HEK293 (cell line): ENCODE measurements around the gene MUC2.

Experiments
- MYNN ChIP-seq: fragments of 450-650 bp; formaldehyde crosslinking; IDR thresholded peaks from 2 replicates; pipeline ENCODE4 v1.5.1; 2016; ENCODE audit warnings: missing biosample characterization, missing genetic modification characterization, borderline replicate concordance
- OSR2 ChIP-seq: fragments of 450-650 bp; formaldehyde crosslinking; IDR thresholded peaks from 2 replicates; pipeline ENCODE4 v1.5.1; 2016; ENCODE audit warnings: missing biosample characterization, missing genetic modification characterization
- YY1 ChIP-seq: fragments of 450-650 bp; formaldehyde crosslinking; IDR thresholded peaks from 2 replicates; pipeline ENCODE4 v1.5.1; 2018; ENCODE audit warnings: missing biosample characterization, missing genetic modification characterization
- ZFP37 ChIP-seq: fragments of 450-650 bp; formaldehyde crosslinking; IDR thresholded peaks from 2 replicates; pipeline ENCODE4 v1.5.1; 2016; ENCODE audit warnings: missing biosample characterization, missing genetic modification characterization
- ZIC2 ChIP-seq: fragments of 450-650 bp; formaldehyde crosslinking; IDR thresholded peaks from 2 replicates; pipeline ENCODE4 v1.5.1; 2016; ENCODE audit warnings: missing biosample characterization, missing genetic modification characterization
- ZNF2 ChIP-seq: fragments of 450-650 bp; formaldehyde crosslinking; IDR thresholded peaks from 2 replicates; pipeline ENCODE4 v1.5.1; 2016; ENCODE audit warnings: missing biosample characterization, missing genetic modification characterization
- ZNF23 ChIP-seq: fragments of 450-650 bp; formaldehyde crosslinking; IDR thresholded peaks from 2 replicates; pipeline ENCODE4 v1.5.1; 2016; ENCODE audit warnings: missing biosample characterization, missing genetic modification characterization, borderline replicate concordance
- ZNF302 ChIP-seq: fragments of 450-650 bp; formaldehyde crosslinking; IDR thresholded peaks from 2 replicates; pipeline ENCODE4 v1.5.1; 2016; ENCODE audit warnings: missing biosample characterization, missing genetic modification characterization, low read depth
- ZNF544 ChIP-seq: fragments of 450-650 bp; formaldehyde crosslinking; IDR thresholded peaks from 2 replicates; pipeline ENCODE4 v1.5.0; 2017; ENCODE audit warnings: missing biosample characterization, missing genetic modification characterization
- ZNF549 ChIP-seq: fragments of 450-650 bp; IDR thresholded peaks from 2 replicates; pipeline ENCODE4 v1.5.1; 2018; ENCODE audit warnings: missing biosample characterization, missing genetic modification characterization, mild to moderate bottlenecking, inconsistent platforms, moderate library complexity
- TF ChIP-seq, protein P1 (sequence below): fragments of 450-650 bp; formaldehyde crosslinking; IDR thresholded peaks from 2 replicates; pipeline ENCODE4 v1.5.1; 2016; ENCODE audit warnings: missing biosample characterization, missing genetic modification characterization
- TF ChIP-seq, protein P2 (sequence below): fragments of 450-650 bp; formaldehyde crosslinking; IDR thresholded peaks from 2 replicates; pipeline ENCODE4 v1.5.1; 2016; ENCODE audit warnings: missing biosample characterization, missing genetic modification characterization
- TF ChIP-seq, protein P3 (sequence below): fragments of 450-650 bp; formaldehyde crosslinking; IDR thresholded peaks from 2 replicates; pipeline ENCODE4 v1.5.1; 2016; ENCODE audit warnings: missing biosample characterization, missing genetic modification characterization

DNA sequence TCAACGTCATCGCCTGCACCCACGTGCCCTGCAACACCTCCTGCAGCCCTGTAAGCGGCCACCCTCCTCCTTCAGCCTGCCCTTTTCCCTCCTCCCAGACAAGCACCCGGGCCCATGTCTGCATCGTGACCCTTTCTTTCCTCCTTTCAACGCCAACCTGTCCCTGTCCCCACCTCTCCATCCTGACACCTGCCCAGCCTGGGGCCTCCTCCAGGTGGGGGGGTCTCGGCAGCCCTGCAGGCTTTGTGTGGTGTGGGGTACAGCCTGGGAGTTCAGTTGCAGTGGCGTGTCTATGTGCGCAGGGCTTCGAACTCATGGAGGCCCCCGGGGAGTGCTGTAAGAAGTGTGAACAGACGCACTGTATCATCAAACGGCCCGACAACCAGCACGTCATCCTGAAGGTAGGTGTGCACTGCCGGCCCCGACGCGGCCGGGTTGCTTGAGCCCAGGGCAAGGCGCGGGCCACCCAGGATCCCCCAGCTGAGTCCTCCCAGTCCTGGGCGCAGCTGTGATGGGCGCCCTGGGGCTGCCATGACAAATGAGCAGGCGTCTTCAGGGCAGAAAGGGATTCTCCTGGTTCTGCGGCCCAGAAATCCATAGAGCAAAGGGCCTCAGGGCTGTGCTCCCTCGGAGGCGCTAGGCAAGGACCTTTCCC is 33.7 kb downstream of the MUC2 start:
- TF ChIP-seq ZNF23 (tag by site-specific recombination): no peak
- TF ChIP-seq ZFP37 (tag by site-specific recombination): no peak
- no peak for TF ChIP-seq MYNN (tag by site-specific recombination)
- TF ChIP-seq, protein P1, sequence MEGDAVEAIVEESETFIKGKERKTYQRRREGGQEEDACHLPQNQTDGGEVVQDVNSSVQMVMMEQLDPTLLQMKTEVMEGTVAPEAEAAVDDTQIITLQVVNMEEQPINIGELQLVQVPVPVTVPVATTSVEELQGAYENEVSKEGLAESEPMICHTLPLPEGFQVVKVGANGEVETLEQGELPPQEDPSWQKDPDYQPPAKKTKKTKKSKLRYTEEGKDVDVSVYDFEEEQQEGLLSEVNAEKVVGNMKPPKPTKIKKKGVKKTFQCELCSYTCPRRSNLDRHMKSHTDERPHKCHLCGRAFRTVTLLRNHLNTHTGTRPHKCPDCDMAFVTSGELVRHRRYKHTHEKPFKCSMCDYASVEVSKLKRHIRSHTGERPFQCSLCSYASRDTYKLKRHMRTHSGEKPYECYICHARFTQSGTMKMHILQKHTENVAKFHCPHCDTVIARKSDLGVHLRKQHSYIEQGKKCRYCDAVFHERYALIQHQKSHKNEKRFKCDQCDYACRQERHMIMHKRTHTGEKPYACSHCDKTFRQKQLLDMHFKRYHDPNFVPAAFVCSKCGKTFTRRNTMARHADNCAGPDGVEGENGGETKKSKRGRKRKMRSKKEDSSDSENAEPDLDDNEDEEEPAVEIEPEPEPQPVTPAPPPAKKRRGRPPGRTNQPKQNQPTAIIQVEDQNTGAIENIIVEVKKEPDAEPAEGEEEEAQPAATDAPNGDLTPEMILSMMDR (tag by site-specific recombination): no peak
- TF ChIP-seq, protein P2, sequence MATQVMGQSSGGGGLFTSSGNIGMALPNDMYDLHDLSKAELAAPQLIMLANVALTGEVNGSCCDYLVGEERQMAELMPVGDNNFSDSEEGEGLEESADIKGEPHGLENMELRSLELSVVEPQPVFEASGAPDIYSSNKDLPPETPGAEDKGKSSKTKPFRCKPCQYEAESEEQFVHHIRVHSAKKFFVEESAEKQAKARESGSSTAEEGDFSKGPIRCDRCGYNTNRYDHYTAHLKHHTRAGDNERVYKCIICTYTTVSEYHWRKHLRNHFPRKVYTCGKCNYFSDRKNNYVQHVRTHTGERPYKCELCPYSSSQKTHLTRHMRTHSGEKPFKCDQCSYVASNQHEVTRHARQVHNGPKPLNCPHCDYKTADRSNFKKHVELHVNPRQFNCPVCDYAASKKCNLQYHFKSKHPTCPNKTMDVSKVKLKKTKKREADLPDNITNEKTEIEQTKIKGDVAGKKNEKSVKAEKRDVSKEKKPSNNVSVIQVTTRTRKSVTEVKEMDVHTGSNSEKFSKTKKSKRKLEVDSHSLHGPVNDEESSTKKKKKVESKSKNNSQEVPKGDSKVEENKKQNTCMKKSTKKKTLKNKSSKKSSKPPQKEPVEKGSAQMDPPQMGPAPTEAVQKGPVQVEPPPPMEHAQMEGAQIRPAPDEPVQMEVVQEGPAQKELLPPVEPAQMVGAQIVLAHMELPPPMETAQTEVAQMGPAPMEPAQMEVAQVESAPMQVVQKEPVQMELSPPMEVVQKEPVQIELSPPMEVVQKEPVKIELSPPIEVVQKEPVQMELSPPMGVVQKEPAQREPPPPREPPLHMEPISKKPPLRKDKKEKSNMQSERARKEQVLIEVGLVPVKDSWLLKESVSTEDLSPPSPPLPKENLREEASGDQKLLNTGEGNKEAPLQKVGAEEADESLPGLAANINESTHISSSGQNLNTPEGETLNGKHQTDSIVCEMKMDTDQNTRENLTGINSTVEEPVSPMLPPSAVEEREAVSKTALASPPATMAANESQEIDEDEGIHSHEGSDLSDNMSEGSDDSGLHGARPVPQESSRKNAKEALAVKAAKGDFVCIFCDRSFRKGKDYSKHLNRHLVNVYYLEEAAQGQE: no peak
- TF ChIP-seq, protein P3, sequence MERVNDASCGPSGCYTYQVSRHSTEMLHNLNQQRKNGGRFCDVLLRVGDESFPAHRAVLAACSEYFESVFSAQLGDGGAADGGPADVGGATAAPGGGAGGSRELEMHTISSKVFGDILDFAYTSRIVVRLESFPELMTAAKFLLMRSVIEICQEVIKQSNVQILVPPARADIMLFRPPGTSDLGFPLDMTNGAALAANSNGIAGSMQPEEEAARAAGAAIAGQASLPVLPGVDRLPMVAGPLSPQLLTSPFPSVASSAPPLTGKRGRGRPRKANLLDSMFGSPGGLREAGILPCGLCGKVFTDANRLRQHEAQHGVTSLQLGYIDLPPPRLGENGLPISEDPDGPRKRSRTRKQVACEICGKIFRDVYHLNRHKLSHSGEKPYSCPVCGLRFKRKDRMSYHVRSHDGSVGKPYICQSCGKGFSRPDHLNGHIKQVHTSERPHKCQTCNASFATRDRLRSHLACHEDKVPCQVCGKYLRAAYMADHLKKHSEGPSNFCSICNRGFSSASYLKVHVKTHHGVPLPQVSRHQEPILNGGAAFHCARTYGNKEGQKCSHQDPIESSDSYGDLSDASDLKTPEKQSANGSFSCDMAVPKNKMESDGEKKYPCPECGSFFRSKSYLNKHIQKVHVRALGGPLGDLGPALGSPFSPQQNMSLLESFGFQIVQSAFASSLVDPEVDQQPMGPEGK: no peak
- no peak for TF ChIP-seq OSR2 (tag by site-specific recombination)
- TF ChIP-seq ZIC2: no peak
- no peak for TF ChIP-seq ZNF544 (tag by site-specific recombination)
- no peak for TF ChIP-seq YY1 (tag by site-specific recombination)
- no peak for TF ChIP-seq ZNF2 (tag by site-specific recombination)
- no peak for TF ChIP-seq ZNF549 (tag by site-specific recombination)
- TF ChIP-seq ZNF302 (tag by site-specific recombination): no peak
